GM18951 (cell line): ENCODE results near the gene ABCC3.
"Not testable (repeated sequence)": the region's sequence is repeated elsewhere in the genome, so short reads cannot be mapped to it uniquely, and the experiment has no call there.

ENCODE experiments used
- POLR2A ChIP-seq: IDR thresholded peaks from 4 replicates; pipeline ENCODE4 v1.6.1; 2011; ENCODE audit warnings: mild to moderate bottlenecking; ENCODE audit not compliant: insufficient read length, insufficient read depth; ENCODE audit errors: extremely low read depth
- in situ Hi-C: fragments of 300-500 bp; cut with MboI; formaldehyde crosslinking; loops from one replicate; pipeline ENCODE4 v1.12.0; 2022; ENCODE audit warnings: low sequenced_read_pairs, mixed read lengths, inconsistent platforms; ENCODE audit not compliant: unreplicated experiment

Gene ABCC3

DNA sequence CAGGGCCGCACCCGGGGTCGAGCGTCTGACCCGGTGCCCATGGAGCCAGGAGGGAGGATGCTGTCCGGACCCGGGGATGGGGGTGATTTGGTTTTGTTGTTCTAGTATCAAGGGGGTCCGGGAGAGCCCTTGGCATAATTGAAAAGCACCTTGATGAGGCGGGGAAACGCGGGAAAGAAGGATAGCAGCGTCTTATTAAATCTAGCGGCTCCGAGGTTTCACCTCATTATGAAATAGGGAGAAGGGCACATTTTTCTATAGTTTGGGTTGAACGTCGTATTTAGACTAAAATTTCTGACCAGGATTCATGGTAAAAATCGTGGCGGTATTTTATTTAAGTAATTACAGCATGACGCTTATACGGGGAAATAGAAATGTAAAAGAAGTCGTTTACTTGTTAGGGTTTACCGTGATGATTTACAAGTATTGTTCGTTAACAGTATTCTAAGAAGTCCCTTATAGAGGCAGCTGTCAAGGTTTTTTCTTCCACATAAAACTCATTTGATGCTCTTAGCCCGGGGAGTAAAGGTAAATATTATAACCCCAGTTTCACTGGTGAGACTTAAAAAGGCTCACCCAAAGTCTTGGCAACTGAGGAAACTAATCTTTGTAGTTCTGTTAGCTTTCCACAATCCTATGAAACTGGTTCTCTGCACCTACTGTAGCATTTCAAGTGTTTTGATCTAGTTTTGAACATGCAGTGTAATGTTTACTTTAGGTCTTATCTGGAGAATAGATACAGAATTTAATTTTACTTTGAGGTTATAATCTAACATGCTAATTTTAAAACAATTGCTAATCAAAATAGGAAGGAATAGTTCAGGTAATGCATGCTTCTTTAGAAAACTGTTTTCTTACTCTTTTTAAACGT, 85.5 kb downstream of the ABCC3 start:
- in situ Hi-C loops, result no loop called here
- TF ChIP-seq POLR2A, result no peak

DNA sequence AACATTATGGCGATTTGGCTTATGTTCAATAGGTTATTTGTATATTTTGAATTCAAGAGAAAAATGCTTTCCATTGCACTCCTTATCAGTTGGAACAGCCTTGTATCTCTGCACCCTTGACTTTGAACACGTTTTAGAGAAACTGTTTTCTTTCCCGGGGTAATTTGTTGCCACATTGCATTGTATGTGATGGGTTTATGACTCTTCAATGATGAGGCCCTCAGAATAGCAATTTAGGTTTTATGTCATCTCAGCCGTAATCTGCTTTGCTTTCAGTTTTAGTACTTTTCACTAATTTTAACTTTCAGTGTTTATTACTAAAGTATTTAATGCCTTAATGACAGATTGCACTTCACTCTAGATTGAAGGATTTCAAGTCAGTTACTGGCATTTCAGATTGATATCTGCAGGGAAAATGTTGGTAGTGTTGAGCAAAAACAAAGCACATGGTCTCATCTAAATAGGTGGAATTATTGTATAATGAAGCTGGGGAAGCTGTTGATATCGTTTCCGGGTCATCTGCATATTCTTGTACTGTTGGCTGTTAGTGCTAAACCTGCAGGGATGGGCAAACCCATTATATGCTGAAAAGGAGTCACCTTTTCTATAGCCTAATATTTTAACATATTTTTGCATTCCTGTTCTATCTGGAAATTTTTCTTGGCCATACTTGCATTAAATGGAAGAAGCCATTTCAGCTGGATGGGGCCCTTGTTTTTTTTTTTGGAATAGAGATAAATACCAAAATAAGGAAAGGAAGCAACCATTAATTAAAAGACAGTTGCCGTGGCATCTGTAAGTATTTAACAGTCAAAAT, 86.7 kb downstream of the ABCC3 start:
- in situ Hi-C loops, result no loop called here
- no peak for TF ChIP-seq POLR2A

GRCh38 chr17:50722746-50723145, 88.1 kb downstream of the ABCC3 start:
- in situ Hi-C loops, result no loop called here
- no peak for TF ChIP-seq POLR2A

DNA sequence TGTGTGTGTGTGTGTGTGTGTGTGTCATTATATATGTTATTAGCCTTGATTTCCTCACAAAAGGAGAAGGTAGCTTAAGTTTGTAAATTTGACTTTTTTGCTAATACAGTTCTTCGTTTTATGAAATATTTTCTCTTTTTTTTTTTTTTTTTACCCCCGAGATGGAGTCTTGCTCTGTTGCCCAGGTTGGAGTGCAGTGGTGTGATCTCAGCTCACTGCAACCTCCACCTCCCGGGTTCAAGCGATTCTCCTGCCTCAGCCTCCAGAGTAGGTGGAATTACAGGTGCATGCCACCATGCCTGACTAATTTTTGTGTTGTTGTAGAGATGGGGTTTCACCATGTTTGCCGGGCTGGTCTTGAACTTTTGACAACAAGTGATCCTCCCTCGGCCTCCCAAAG, 89.9 kb downstream of the ABCC3 start:
- in situ Hi-C loops, result not testable (repeated sequence)

DNA sequence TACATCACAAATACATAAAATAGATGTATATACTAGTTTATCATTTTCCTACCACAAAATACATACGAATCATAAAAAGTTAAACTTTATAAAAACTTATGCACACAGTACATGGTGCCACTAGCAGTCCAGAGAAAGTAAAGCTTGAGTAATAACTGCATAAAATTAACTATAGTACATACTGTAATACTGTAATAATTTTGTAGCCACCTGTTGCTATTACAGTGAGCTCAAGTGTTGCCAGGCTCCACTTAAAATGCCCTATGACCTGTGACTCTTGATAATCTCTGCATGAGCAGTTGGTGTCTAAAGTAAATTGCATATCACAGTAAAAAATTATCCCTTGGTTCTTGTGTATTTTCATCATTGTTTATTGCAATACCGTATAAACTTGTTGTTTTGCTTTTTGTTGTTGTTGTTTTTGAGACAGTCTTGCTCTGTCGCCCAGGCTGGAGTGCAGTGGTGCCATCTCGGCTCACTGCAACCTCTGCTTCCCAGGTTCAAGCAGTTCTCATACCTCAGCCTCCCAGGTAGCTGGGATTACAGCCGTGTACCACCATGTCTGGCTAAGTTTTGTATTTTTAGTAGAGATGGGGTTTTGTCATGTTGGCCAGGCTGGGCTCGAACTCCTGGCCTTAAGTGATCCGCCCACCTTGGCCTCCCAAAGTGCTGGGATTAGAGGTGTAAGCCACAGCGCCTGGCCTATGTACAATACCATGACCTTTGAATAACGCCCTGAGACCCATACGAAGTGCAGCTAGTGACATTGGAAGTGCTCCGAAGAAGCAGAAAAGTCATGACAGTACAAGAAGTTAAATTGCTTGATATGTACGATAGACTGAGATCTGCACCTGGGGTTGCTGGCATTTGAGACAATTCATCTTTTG, 91.3 kb downstream of the ABCC3 start:
- TF ChIP-seq POLR2A, result no peak
- in situ Hi-C loops, result no loop called here

DNA sequence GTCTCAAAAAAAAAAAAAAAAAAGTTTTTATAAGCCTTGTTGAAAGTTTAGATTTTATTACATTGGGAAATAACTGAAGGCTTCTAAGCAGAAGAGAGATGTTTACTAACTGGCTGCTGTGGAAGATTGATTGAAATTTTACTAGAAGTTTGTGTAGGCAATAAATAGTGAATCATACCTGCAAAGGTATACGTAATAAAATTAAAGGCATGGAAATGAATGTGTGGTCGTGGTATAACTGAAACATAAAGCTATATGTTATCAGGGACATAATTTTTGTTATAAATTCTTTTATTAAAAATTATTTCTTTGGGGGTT, 93.4 kb downstream of the ABCC3 start:
- no peak for TF ChIP-seq POLR2A
- in situ Hi-C loops, result no loop called here

- no peak for TF ChIP-seq POLR2A
- in situ Hi-C loops, result no loop called here
Observed at GRCh38 chr17:50728881-50729765, 94.4 kb downstream of the ABCC3 start.

- in situ Hi-C loops, result no loop called here
- TF ChIP-seq POLR2A, result no peak
Observed at GRCh38 chr17:50731575-50732460, 97.1 kb downstream of the ABCC3 start.

GRCh38 chr17:50735287-50735686, 100.6 kb downstream of the ABCC3 start:
- in situ Hi-C loops, result no loop called here
- TF ChIP-seq POLR2A, result no peak

GRCh38 chr17:50737118-50737698, 102.5 kb downstream of the ABCC3 start:
- no peak for TF ChIP-seq POLR2A
- in situ Hi-C loops, result no loop called here

DNA sequence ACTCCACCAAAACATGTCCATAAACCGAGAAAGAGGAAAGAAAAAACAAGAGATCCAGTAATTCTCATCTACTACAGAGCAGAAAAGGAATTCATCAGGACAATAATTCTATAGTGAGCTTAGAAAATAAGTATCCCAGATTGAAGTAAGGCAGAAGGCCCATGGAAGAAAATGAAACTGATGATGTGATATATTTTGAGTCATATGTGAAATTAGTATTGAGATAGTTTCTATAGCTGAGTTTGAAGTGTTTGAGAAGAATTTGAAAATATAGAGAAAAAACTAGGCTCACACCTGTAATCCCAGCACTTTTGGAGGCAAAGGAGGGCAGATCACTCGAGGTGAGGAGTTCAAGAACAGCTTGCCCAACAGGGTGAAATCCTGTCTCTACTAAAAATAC, 104.4 kb downstream of the ABCC3 start:
- no peak for TF ChIP-seq POLR2A
- in situ Hi-C loops, result no loop called here
